Kidney capillary endothelial cell (primary cell): ENCODE measurements around the gene KLHL28.
A peak's percentile ranks its signal among the peaks of the same experiment; 100 is the strongest.

Source experiments
- DNase-seq: peaks from one replicate; pipeline ENCODE4 v3.0.0-alpha.2; 2018; ENCODE audit warnings: low spot score

Gene KLHL28

GRCh38 chr14:44961554-44962333 is at the start of gene KLHL28, which contains the start of gene TOGARAM1:
TSS of gene KLHL28 (minus strand) at chr14:44961947. CDS start at chr14:44945928, 16,019 bp downstream.
TSS of gene TOGARAM1 (plus strand) at chr14:44962190. CDS start at chr14:44962422, 232 bp downstream.
- peak; percentile 100 for DNase-seq

GRCh38 chr14:45003924-45004323 is 42.2 kb upstream of the KLHL28 start:
- DNase-seq, result no peak

- DNase-seq, result no peak
These were observed 34.1 kb upstream of the KLHL28 start for GRCh38 chr14:44995770-44996294.

- no peak for DNase-seq
These were observed 33.4 kb upstream of the KLHL28 start for GRCh38 chr14:44995196-44995595.

GRCh38 chr14:44990533-44990932 is 28.8 kb upstream of the KLHL28 start:
- no peak for DNase-seq

- DNase-seq, result no peak
These were observed 28.0 kb upstream of the KLHL28 start for GRCh38 chr14:44989497-44990440.

GRCh38 chr14:44988694-44989093 is 26.9 kb upstream of the KLHL28 start:
- no peak for DNase-seq

- DNase-seq, result no peak
These were observed 20.8 kb upstream of the KLHL28 start for GRCh38 chr14:44982594-44982993.

GRCh38 chr14:44981198-44981597 is 19.5 kb upstream of the KLHL28 start:
- DNase-seq, result no peak

- DNase-seq, result no peak
These were observed 18.1 kb upstream of the KLHL28 start for GRCh38 chr14:44979740-44980356.

- no peak for DNase-seq
These were observed 17.5 kb upstream of the KLHL28 start for GRCh38 chr14:44979273-44979672.

GRCh38 chr14:44971459-44971858 is 9.7 kb upstream of the KLHL28 start:
- DNase-seq, result no peak

GRCh38 chr14:44970907-44971306 is 9.2 kb upstream of the KLHL28 start:
- no peak for DNase-seq

GRCh38 chr14:44968714-44969113 is 7.0 kb upstream of the KLHL28 start:
- DNase-seq, result no peak

- DNase-seq, result no peak
These were observed 5.0 kb upstream of the KLHL28 start for GRCh38 chr14:44966601-44967336.

GRCh38 chr14:44963775-44964380 is 2.1 kb upstream of the KLHL28 start:
- DNase-seq, result no peak

- no peak for DNase-seq
These were observed 1.3 kb upstream of the KLHL28 start for GRCh38 chr14:44963044-44963528.

GRCh38 chr14:44962334-44963043 is 742 bp upstream of the KLHL28 start:
- DNase-seq, result peak; percentile 31

- peak; percentile 45 for DNase-seq
These were observed 595 bp downstream of the KLHL28 start for GRCh38 chr14:44961151-44961553.

GRCh38 chr14:44960646-44961045 is 1.1 kb downstream of the KLHL28 start:
- no peak for DNase-seq
